ENCODE results near the gene EGFR.

DNA sequence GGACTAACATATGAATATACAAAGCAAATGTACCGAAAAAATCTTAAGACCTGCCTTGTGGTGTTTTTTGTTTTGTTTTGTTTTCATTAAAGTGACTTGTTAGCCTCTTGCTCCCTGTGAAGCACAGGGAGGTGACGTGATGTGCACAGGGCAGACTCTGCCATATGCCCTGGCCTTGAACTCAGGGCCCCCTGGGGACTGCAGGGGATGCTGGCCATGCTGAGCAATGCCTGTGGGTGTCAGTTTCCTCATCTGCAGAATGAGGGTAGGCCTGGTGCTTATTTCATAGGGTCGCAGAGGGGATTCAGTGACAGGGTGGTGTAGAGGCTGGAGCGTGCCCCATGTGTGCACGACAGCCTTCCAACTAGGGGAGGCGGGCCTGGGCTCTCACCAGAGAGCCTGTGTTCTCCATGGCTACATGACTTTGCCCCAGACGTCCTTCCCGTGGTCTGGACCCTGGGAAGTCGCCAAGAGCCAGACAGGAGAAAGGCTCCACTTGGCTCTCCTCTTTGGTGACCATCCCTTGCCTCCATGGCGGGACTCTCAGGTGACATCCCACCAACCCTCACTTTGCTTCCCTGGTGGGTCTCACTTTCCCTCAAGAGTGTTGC, 14.5 kb downstream of the EGFR start:
- TF ChIP-seq POLR2AphosphoS5 (IDR thresholded peaks at IDR 0.05; ENCODE audit: low read depth, low read length) = no peak
- TF ChIP-seq, protein P1, sequence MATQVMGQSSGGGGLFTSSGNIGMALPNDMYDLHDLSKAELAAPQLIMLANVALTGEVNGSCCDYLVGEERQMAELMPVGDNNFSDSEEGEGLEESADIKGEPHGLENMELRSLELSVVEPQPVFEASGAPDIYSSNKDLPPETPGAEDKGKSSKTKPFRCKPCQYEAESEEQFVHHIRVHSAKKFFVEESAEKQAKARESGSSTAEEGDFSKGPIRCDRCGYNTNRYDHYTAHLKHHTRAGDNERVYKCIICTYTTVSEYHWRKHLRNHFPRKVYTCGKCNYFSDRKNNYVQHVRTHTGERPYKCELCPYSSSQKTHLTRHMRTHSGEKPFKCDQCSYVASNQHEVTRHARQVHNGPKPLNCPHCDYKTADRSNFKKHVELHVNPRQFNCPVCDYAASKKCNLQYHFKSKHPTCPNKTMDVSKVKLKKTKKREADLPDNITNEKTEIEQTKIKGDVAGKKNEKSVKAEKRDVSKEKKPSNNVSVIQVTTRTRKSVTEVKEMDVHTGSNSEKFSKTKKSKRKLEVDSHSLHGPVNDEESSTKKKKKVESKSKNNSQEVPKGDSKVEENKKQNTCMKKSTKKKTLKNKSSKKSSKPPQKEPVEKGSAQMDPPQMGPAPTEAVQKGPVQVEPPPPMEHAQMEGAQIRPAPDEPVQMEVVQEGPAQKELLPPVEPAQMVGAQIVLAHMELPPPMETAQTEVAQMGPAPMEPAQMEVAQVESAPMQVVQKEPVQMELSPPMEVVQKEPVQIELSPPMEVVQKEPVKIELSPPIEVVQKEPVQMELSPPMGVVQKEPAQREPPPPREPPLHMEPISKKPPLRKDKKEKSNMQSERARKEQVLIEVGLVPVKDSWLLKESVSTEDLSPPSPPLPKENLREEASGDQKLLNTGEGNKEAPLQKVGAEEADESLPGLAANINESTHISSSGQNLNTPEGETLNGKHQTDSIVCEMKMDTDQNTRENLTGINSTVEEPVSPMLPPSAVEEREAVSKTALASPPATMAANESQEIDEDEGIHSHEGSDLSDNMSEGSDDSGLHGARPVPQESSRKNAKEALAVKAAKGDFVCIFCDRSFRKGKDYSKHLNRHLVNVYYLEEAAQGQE (IDR thresholded peaks at IDR 0.05; ENCODE audit: insufficient read depth in 1 of 2, low read depth in 2 of 2, low read length in 2 of 2) = no peak

All from PFSK-1 (cell line).